ENCODE measurements around the gene NFAM1. TPM values are rescaled to one million over a fixed set of nuclear protein-coding genes. Genes with fewer than 3 reads are reported as not detected.

NFAM1 gene
- total RNA-seq, 1 experiment from 2014 or later, result 3.8 TPM

DNA sequence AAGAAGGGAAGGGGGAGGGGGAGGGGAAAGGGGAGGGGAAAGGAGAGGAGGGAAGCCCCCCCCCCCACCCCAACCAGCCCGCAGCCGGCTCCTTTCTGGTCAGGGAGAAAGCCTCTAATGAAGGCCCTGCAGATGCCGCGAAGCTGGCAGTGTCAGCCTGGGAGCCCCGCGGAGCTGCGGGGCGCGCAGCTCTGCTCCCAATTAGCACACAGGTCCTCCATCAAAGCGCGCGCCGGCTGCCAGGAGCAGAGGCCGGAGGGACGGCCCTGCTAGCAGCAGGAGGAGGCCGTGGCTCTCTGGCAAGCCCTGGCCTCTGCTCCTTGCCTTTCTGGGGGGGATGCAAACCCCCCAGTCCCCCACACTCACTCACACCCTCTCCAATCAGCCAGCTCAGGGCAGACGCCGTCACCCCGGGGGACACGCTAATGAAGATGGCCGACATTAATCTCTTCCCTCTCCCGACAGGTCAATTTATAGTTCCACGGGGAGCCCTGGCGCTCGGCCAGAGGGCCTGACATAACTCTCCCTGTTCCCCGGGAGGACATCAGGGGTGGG lies 91.3 kb downstream of the NFAM1 start:
- TF ChIP-seq, protein P1, sequence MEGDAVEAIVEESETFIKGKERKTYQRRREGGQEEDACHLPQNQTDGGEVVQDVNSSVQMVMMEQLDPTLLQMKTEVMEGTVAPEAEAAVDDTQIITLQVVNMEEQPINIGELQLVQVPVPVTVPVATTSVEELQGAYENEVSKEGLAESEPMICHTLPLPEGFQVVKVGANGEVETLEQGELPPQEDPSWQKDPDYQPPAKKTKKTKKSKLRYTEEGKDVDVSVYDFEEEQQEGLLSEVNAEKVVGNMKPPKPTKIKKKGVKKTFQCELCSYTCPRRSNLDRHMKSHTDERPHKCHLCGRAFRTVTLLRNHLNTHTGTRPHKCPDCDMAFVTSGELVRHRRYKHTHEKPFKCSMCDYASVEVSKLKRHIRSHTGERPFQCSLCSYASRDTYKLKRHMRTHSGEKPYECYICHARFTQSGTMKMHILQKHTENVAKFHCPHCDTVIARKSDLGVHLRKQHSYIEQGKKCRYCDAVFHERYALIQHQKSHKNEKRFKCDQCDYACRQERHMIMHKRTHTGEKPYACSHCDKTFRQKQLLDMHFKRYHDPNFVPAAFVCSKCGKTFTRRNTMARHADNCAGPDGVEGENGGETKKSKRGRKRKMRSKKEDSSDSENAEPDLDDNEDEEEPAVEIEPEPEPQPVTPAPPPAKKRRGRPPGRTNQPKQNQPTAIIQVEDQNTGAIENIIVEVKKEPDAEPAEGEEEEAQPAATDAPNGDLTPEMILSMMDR (conservative IDR thresholded peaks at IDR 0.05; ENCODE audit: low read depth, low read length), result no peak
- no peak for TF ChIP-seq EZH2 (IDR thresholded peaks at IDR 0.05; ENCODE audit: borderline replicate concordance, low read depth, low read length, poor library complexity, severe bottlenecking)
- Histone ChIP-seq H3K27ac (ENCODE audit: low read depth, low read length, poor library complexity, severe bottlenecking) (no peak overlapping the region), H3K4me3 (ENCODE audit: low read depth, low read length, poor library complexity, severe bottlenecking) (no peak overlapping the region), H3K36me3 (ENCODE audit: insufficient read depth, low read length, poor library complexity, severe bottlenecking) (no peaks in the 10 kb centered on the region), H3K4me1 (ENCODE audit: insufficient read depth, low read length, poor library complexity, severe bottlenecking) (peaks cover 28% of the 10 kb centered on the region), H3K9me3 (ENCODE audit: low read depth, low read length, poor library complexity, severe bottlenecking) (no peaks in the 10 kb centered on the region), H3K27me3 (replicated peaks; ENCODE audit: insufficient read depth, low read depth, low read length, poor library complexity) (no peaks in the 10 kb centered on the region)
- DNase-seq (ENCODE audit: low spot score), result no peak
- CTCF ChIA-PET, result no interaction called here
- POLR2A ChIA-PET (ENCODE audit: low non-redundant PET), result interaction anchor here (0.7 kb wide), 2 partner anchors 10 to 118 kb away, joined by 3 to 13 read pairs; no protein-coding TSS in a partner anchor
- intact Hi-C loops (cut with micrococcal nuclease; ENCODE audit: unreplicated experiment), result no loop called here
- BruUV-seq (replicated peaks), result no TSS peak

GRCh38 chr22:42340150-42340549 lies 92.1 kb downstream of the NFAM1 start:
- no TSS peak for BruUV-seq (replicated peaks)

GRCh38 chr22:42338479-42338878 lies 93.7 kb downstream of the NFAM1 start:
- no peak for DNase-seq (ENCODE audit: low spot score)
- intact Hi-C loops (cut with micrococcal nuclease; ENCODE audit: unreplicated experiment), result no loop called here
- Histone ChIP-seq H3K4me1 (ENCODE audit: insufficient read depth, low read length, poor library complexity, severe bottlenecking) (peaks cover 14% of the 10 kb centered on the region), H3K36me3 (ENCODE audit: insufficient read depth, low read length, poor library complexity, severe bottlenecking) (no peaks in the 10 kb centered on the region), H3K27ac (ENCODE audit: low read depth, low read length, poor library complexity, severe bottlenecking) (no peak overlapping the region), H3K27me3 (replicated peaks; ENCODE audit: insufficient read depth, low read depth, low read length, poor library complexity) (no peaks in the 10 kb centered on the region), H3K9me3 (ENCODE audit: low read depth, low read length, poor library complexity, severe bottlenecking) (no peaks in the 10 kb centered on the region), H3K4me3 (ENCODE audit: low read depth, low read length, poor library complexity, severe bottlenecking) (no peak overlapping the region)
- ChIA-PET CTCF (no interaction called here), POLR2A (ENCODE audit: low non-redundant PET) (no interaction called here)
- no TSS peak for BruUV-seq (replicated peaks)
- TF ChIP-seq, protein P1 (conservative IDR thresholded peaks at IDR 0.05; ENCODE audit: low read depth, low read length), result no peak
- TF ChIP-seq EZH2 (IDR thresholded peaks at IDR 0.05; ENCODE audit: borderline replicate concordance, low read depth, low read length, poor library complexity, severe bottlenecking), result no peak

More at GRCh38 chr22:42340150-42340549, 92.1 kb downstream of the NFAM1 start:
- H3K9me3 ChIP-seq (ENCODE audit: low read depth, low read length, poor library complexity, severe bottlenecking), result no peaks in the 10 kb centered on the region
- H3K4me3 ChIP-seq (ENCODE audit: low read depth, low read length, poor library complexity, severe bottlenecking), result no peak overlapping the region
- ChIA-PET CTCF (no interaction called here), POLR2A (ENCODE audit: low non-redundant PET) (interaction anchor here (0.7 kb wide), 1 partner anchor 118 kb away, joined by 13 read pairs; no protein-coding TSS in a partner anchor)
- peaks cover 26% of the 10 kb centered on the region for H3K4me1 ChIP-seq (ENCODE audit: insufficient read depth, low read length, poor library complexity, severe bottlenecking)
- TF ChIP-seq EZH2 (IDR thresholded peaks at IDR 0.05; ENCODE audit: borderline replicate concordance, low read depth, low read length, poor library complexity, severe bottlenecking), result no peak
- no peak overlapping the region for H3K27ac ChIP-seq (ENCODE audit: low read depth, low read length, poor library complexity, severe bottlenecking)
- DNase-seq (ENCODE audit: low spot score), result no peak
- intact Hi-C loops (cut with micrococcal nuclease; ENCODE audit: unreplicated experiment), result no loop called here
- no peaks in the 10 kb centered on the region for H3K27me3 ChIP-seq (replicated peaks; ENCODE audit: insufficient read depth, low read depth, low read length, poor library complexity)
- no peaks in the 10 kb centered on the region for H3K36me3 ChIP-seq (ENCODE audit: insufficient read depth, low read length, poor library complexity, severe bottlenecking)

DNA sequence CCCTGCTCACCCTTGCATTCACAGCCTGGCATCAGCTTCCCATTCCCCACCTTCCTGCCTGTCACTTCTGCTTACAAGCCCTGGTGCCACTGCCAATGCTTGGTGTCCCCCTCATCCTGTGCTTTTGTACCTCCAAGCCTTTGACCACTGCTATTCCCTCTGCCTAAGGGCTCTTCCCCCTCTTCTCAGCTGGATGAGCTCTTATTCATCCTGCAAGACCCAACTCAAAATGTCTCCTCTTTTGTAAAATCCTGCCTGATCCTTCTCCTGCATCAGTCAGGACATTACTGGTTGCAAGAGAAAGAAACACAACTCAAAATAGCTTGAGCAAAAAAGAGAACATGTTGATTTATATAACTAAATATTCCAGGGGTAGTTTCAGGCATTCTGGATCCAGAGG lies 94.8 kb downstream of the NFAM1 start:
- no peak overlapping the region for H3K4me3 ChIP-seq (ENCODE audit: low read depth, low read length, poor library complexity, severe bottlenecking)
- CTCF ChIA-PET, result no interaction called here
- H3K36me3 ChIP-seq (ENCODE audit: insufficient read depth, low read length, poor library complexity, severe bottlenecking), result no peaks in the 10 kb centered on the region
- intact Hi-C loops (cut with micrococcal nuclease; ENCODE audit: unreplicated experiment), result no loop called here
- no peak overlapping the region for H3K27ac ChIP-seq (ENCODE audit: low read depth, low read length, poor library complexity, severe bottlenecking)
- DNase-seq (ENCODE audit: low spot score), result no peak
- no peaks in the 10 kb centered on the region for H3K9me3 ChIP-seq (ENCODE audit: low read depth, low read length, poor library complexity, severe bottlenecking)
- H3K27me3 ChIP-seq (replicated peaks; ENCODE audit: insufficient read depth, low read depth, low read length, poor library complexity), result no peaks in the 10 kb centered on the region
- TF ChIP-seq, protein P1 (conservative IDR thresholded peaks at IDR 0.05; ENCODE audit: low read depth, low read length), result no peak
- no peak for TF ChIP-seq EZH2 (IDR thresholded peaks at IDR 0.05; ENCODE audit: borderline replicate concordance, low read depth, low read length, poor library complexity, severe bottlenecking)
- BruUV-seq (replicated peaks), result no TSS peak
- POLR2A ChIA-PET (ENCODE audit: low non-redundant PET), result no interaction called here
- H3K4me1 ChIP-seq (ENCODE audit: insufficient read depth, low read length, poor library complexity, severe bottlenecking), result peaks cover 7% of the 10 kb centered on the region

All from A673 (cell line).